IMR-90 (cell line): ENCODE measurements around the gene PRR23E. TPM values are rescaled to one million over a fixed set of nuclear protein-coding genes. Genes with fewer than 3 reads are reported as not detected.

ENCODE experiments used
- ATAC-seq: fragments of 200-7000 bp; cut with Tn5 transposase; 2 replicates; pipeline ENCODE4 v1.9.1; 2020; ENCODE audit warnings: low read depth, mild to moderate bottlenecking, moderate library complexity
- BruUV-seq: library from RNA; stranded (reverse); fragments of 400-500 nt; replicated peaks from 2 replicates; lab custom pipeline; 2021; lab: Mats Ljungman, UMichigan
- CTCF ChIA-PET: fragments of 300-600 bp; formaldehyde crosslinking; extraction: SDS; loops from one replicate; lab custom pipeline; 2021; ENCODE audit warnings: antibody characterized with exemption; lab: Yijun Ruan, JAX
- POLR2A ChIA-PET: fragments of 300-600 bp; sonication (Branson Sonifier 250); formaldehyde crosslinking; loops from one replicate; lab custom pipeline; 2022; ENCODE audit warnings: antibody characterized with exemption; ENCODE audit not compliant: unreplicated experiment; lab: Charles Lee
- DNase-seq: peaks from one replicate; pipeline ENCODE4 v3.0.0; 2013
- H2AFZ ChIP-seq: replicated peaks from 2 replicates; pipeline ENCODE3; 2013; ENCODE audit warnings: low read length, mild to moderate bottlenecking; ENCODE audit not compliant: poor library complexity
- H2AK5ac ChIP-seq: 2 replicates; pipeline ENCODE4 v1.6.1; 2013; ENCODE audit warnings: low read depth, low read length, inconsistent platforms
- H2AK9ac ChIP-seq: replicated peaks from 2 replicates; pipeline ENCODE3; 2013; ENCODE audit warnings: mild to moderate bottlenecking, low read depth, low read length, moderate library complexity; ENCODE audit not compliant: poor library complexity
- H2BK120ac ChIP-seq: 2 replicates; pipeline ENCODE4 v1.6.1; 2013; ENCODE audit warnings: low read depth, low read length, inconsistent platforms
- H2BK15ac ChIP-seq: 3 replicates; pipeline ENCODE4 v1.6.1; 2013; ENCODE audit warnings: low read depth, low read length, inconsistent platforms
- H2BK20ac ChIP-seq: 2 replicates; pipeline ENCODE4 v1.6.1; 2013; ENCODE audit warnings: low read depth, mild to moderate bottlenecking, inconsistent platforms, low read length, moderate library complexity
- H2BK5ac ChIP-seq: 2 replicates; pipeline ENCODE4 v1.6.1; 2013; ENCODE audit warnings: mild to moderate bottlenecking, low read depth, low read length, inconsistent platforms; ENCODE audit not compliant: poor library complexity, severe bottlenecking
- H3K14ac ChIP-seq: replicated peaks from 2 replicates; pipeline ENCODE4 v1.6.1; 2013; ENCODE audit warnings: low read depth, low read length, inconsistent platforms
- H3K18ac ChIP-seq: 2 replicates; pipeline ENCODE4 v1.6.1; 2013; ENCODE audit warnings: low read depth, low read length, control low read depth
- H3K23ac ChIP-seq: 2 replicates; pipeline ENCODE4 v1.6.1; 2013; ENCODE audit warnings: low read depth, low read length, inconsistent platforms
- H3K27ac ChIP-seq: 2 replicates; pipeline ENCODE4 v1.5.1; 2013; ENCODE audit warnings: mild to moderate bottlenecking, control low read depth, low read length; ENCODE audit not compliant: insufficient read depth
- H3K27me3 ChIP-seq: 2 replicates; pipeline ENCODE4 v1.6.1; 2013; ENCODE audit warnings: low read length; ENCODE audit not compliant: control insufficient read depth, insufficient read depth
- H3K36me3 ChIP-seq: 2 replicates; pipeline ENCODE4 v1.6.1; 2013; ENCODE audit warnings: low read length, mixed read lengths; ENCODE audit not compliant: control insufficient read depth, insufficient read depth
- H3K4ac ChIP-seq: 2 replicates; pipeline ENCODE4 v1.6.1; 2013; ENCODE audit warnings: low read depth, low read length, inconsistent platforms
- H3K4me1 ChIP-seq: 2 replicates; pipeline ENCODE4 v1.6.1; 2013; ENCODE audit warnings: low read length, mixed read lengths; ENCODE audit not compliant: control insufficient read depth, insufficient read depth
- H3K4me2 ChIP-seq: 2 replicates; pipeline ENCODE4 v1.6.1; 2013; ENCODE audit warnings: low read depth, mild to moderate bottlenecking, control low read depth, low read length, moderate library complexity
- H3K4me3 ChIP-seq: 2 replicates; pipeline ENCODE4 v1.5.1; 2013; ENCODE audit warnings: low read depth, mild to moderate bottlenecking, control low read depth, low read length, moderate library complexity; ENCODE audit not compliant: insufficient read depth
- H3K56ac ChIP-seq: 2 replicates; pipeline ENCODE4 v1.6.1; 2013; ENCODE audit warnings: low read length, inconsistent platforms; ENCODE audit not compliant: insufficient read depth; ENCODE audit errors: extremely low read depth
- H3K79me1 ChIP-seq, 2 experiments: 2 replicates each; pipeline ENCODE4 v1.6.1; 2013; ENCODE audit warnings: low read length in 2 of 2, inconsistent platforms in 1 of 2, low read depth in 1 of 2
- H3K9ac ChIP-seq: 2 replicates; pipeline ENCODE4 v1.6.1; 2013; ENCODE audit warnings: low read depth, low read length, control low read depth
- H3K9me1 ChIP-seq: 2 replicates; pipeline ENCODE4 v1.6.1; 2013; ENCODE audit warnings: low read length, inconsistent platforms; ENCODE audit not compliant: insufficient read depth
- H3K9me3 ChIP-seq: 2 replicates; pipeline ENCODE4 v1.6.1; 2013; ENCODE audit warnings: low read length; ENCODE audit not compliant: control insufficient read depth, insufficient read depth
- H4K20me1 ChIP-seq: 2 replicates; pipeline ENCODE4 v1.6.1; 2013; ENCODE audit warnings: low read length, inconsistent platforms; ENCODE audit not compliant: insufficient read depth
- H4K5ac ChIP-seq: 2 replicates; pipeline ENCODE4 v1.6.1; 2013; ENCODE audit warnings: mild to moderate bottlenecking, low read depth, low read length, control low read depth
- H4K8ac ChIP-seq, 2 experiments: 2 replicates each; pipeline ENCODE4 v1.6.1; 2013; ENCODE audit warnings: low read depth in 2 of 2, low read length in 2 of 2, control low read depth in 1 of 2, inconsistent platforms in 1 of 2
- H4K91ac ChIP-seq: 2 replicates; pipeline ENCODE4 v1.6.1; 2013; ENCODE audit warnings: low read depth, low read length, inconsistent platforms; ENCODE audit not compliant: insufficient read depth
- BHLHE40 ChIP-seq: fragments of 150-350 bp; IDR thresholded peaks from 2 replicates; pipeline ENCODE4 v1.6.1; 2016; ENCODE audit warnings: mild to moderate bottlenecking, low read depth, low read length
- CEBPB ChIP-seq: IDR thresholded peaks from 2 replicates; pipeline ENCODE4 v1.6.1; 2012; ENCODE audit warnings: low read depth, low read length, improper control_type of control experiment
- CHD1 ChIP-seq: IDR thresholded peaks from 2 replicates; pipeline ENCODE4 v1.6.1; 2012; ENCODE audit warnings: low read depth, low read length, improper control_type of control experiment
- FOS ChIP-seq: fragments of 150-350 bp; IDR thresholded peaks from 2 replicates; pipeline ENCODE4 v1.6.1; 2016; ENCODE audit warnings: low read depth, low read length
- MAFK ChIP-seq: IDR thresholded peaks from 2 replicates; pipeline ENCODE4 v1.6.1; 2012; ENCODE audit warnings: low read depth, low read length, improper control_type of control experiment
- MAZ ChIP-seq: IDR thresholded peaks from 2 replicates; pipeline ENCODE4 v1.6.1; 2012; ENCODE audit warnings: low read depth, mild to moderate bottlenecking, low read length, improper control_type of control experiment, moderate library complexity, borderline replicate concordance
- MXI1 ChIP-seq: IDR thresholded peaks from 2 replicates; pipeline ENCODE4 v1.6.1; 2012; ENCODE audit warnings: low read depth, mild to moderate bottlenecking, low read length, moderate library complexity, borderline replicate concordance
- NFE2L2 ChIP-seq: fragments of 150-350 bp; IDR thresholded peaks from 2 replicates; pipeline ENCODE4 v1.6.1; 2016; ENCODE audit warnings: low read depth, mild to moderate bottlenecking, low read length
- POLR2A ChIP-seq: IDR thresholded peaks from 2 replicates; pipeline ENCODE4 v1.6.1; 2012; ENCODE audit warnings: mild to moderate bottlenecking, low read depth, low read length
- RAD21 ChIP-seq: IDR thresholded peaks from 2 replicates; pipeline ENCODE4 v1.6.1; 2012; ENCODE audit warnings: low read length, improper control_type of control experiment
- RCOR1 ChIP-seq: IDR thresholded peaks from 2 replicates; pipeline ENCODE4 v1.6.1; 2012; ENCODE audit warnings: mild to moderate bottlenecking, low read length, improper control_type of control experiment; ENCODE audit not compliant: insufficient replicate concordance
- RFX5 ChIP-seq: IDR thresholded peaks from 2 replicates; pipeline ENCODE4 v1.8.0; 2012; ENCODE audit warnings: low read depth, mild to moderate bottlenecking, low read length, moderate library complexity
- SMC3 ChIP-seq: fragments of 150-350 bp; IDR thresholded peaks from 2 replicates; pipeline ENCODE4 v1.6.1; 2016; ENCODE audit warnings: low read depth, mild to moderate bottlenecking, antibody characterized with exemption, low read length, moderate library complexity
- WGBS, 2 experiments: methylation state at CpG; one replicate each; pipeline versions ENCODE4 v1.1.5 to v1.1.7; 2013; ENCODE audit warnings: missing lambda C conversion rate in 2 of 2; ENCODE audit not compliant: insufficient read length in 1 of 2; ENCODE audit errors: extremely low coverage in 2 of 2; 5-methylcytosine and 5-hydroxymethylcytosine counted together
- dilution Hi-C: fragments of 300-500 bp; cut with HindIII; formaldehyde crosslinking; loops from one replicate; pipeline ENCODE4 v1.14.3; 2018; ENCODE audit warnings: low sequenced_read_pairs; ENCODE audit not compliant: unreplicated experiment
- in situ Hi-C: fragments of 300-500 bp; cut with MboI; formaldehyde crosslinking; loops from 3 replicates; pipeline ENCODE4 v1.14.3; 2019; ENCODE audit warnings: low sequenced_read_pairs, inconsistent platforms, mixed read lengths
- intact Hi-C: fragments of 100-400 bp; cut with micrococcal nuclease; formaldehyde crosslinking; loops from 2 replicates; pipeline ENCODE4 v1.10.0; 2022
- polyA plus RNA-seq, 3 experiments: library from polyadenylated mRNA; depleted of rRNA; stranded (reverse); fragments of >200 nt; gene quantifications; 2 replicates each; pipeline ENCODE4 v1.2.3, GENCODE V29; 2012; ENCODE audit warnings: low replicate concordance in 1 of 3
- total RNA-seq: library from RNA; depleted of rRNA; stranded (reverse); fragments of >200 nt; gene quantifications from 2 replicates; pipeline ENCODE4 v1.2.3, GENCODE V29; 2012
- TF ChIP-seq, protein P1 (sequence below): conservative IDR thresholded peaks from 2 replicates; pipeline ENCODE4 v1.5.1; 2012; ENCODE audit warnings: mild to moderate bottlenecking, low read depth, low read length, improper control_type of control experiment
- TF ChIP-seq, protein P2 (sequence below): fragments of 150-350 bp; IDR thresholded peaks from 2 replicates; pipeline ENCODE4 v1.6.1; 2017; ENCODE audit warnings: mild to moderate bottlenecking, antibody characterized with exemption, low read length, low read depth
- TF ChIP-seq, protein P3 (sequence below): fragments of 150-350 bp; IDR thresholded peaks from 2 replicates; pipeline ENCODE4 v1.6.1; 2016; ENCODE audit warnings: low read depth, mild to moderate bottlenecking, low read length, moderate library complexity, borderline replicate concordance

PRR23E gene
- total and polyA plus RNA-seq, 2 of the 4 experiments (the other 2 are of a cell fraction), result not detected

DNA sequence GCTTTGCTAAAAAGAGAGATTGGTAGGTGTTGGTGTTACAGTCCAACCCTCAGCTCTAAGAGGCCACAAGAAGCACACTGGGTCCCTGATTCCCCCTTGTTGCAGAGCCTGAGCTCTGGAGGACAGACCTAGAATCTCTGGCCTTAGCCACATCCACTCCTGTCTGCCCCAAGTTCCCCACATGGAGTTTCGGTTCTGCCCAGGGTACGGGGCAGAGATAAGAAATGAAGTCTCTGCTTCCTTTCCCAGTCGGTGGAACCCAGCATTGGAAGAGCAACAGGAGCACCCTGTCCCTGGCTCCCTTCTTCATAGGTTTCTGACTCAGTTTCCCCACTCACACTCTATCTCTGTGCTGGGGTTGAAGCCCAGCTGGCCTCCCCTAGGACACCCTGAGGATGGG is 13.2 kb downstream of the PRR23E start:
- Histone ChIP-seq H2AFZ (no peak overlapping the region), H2BK5ac (no peak overlapping the region), H3K9ac (no peak overlapping the region), H2AK5ac (no peak overlapping the region), H4K5ac (no peak overlapping the region), H3K9me3 (no peaks in the 10 kb centered on the region), H3K23ac (no peak overlapping the region), H3K14ac (no peak overlapping the region), H3K27me3 (peaks cover 3% of the 10 kb centered on the region), H4K91ac (no peak overlapping the region), H3K4me1 (no peaks in the 10 kb centered on the region), H2AK9ac (no peak overlapping the region), H2BK20ac (no peak overlapping the region), H3K79me1 (no peaks in the 10 kb centered on the region), H4K20me1 (no peaks in the 10 kb centered on the region), H3K4me2 (no peak overlapping the region), H3K27ac (no peak overlapping the region), H3K4ac (no peak overlapping the region), H3K9me1 (no peaks in the 10 kb centered on the region), H2BK120ac (no peak overlapping the region), H3K36me3 (no peaks in the 10 kb centered on the region), H4K8ac (no peak overlapping the region), H3K4me3 (no peak overlapping the region), H2BK15ac (no peak overlapping the region), H3K56ac (no peak overlapping the region), H3K18ac (no peak overlapping the region)
- ATAC-seq (no peak), DNase-seq (no peak)
- ChIA-PET POLR2A (no interaction called here), CTCF (no interaction called here)
- in situ Hi-C loops, result no loop called here
- no CpG with 5 or more reads among the region's 3 CpGs for WGBS, 2 experiments
- TF ChIP-seq, protein P1, sequence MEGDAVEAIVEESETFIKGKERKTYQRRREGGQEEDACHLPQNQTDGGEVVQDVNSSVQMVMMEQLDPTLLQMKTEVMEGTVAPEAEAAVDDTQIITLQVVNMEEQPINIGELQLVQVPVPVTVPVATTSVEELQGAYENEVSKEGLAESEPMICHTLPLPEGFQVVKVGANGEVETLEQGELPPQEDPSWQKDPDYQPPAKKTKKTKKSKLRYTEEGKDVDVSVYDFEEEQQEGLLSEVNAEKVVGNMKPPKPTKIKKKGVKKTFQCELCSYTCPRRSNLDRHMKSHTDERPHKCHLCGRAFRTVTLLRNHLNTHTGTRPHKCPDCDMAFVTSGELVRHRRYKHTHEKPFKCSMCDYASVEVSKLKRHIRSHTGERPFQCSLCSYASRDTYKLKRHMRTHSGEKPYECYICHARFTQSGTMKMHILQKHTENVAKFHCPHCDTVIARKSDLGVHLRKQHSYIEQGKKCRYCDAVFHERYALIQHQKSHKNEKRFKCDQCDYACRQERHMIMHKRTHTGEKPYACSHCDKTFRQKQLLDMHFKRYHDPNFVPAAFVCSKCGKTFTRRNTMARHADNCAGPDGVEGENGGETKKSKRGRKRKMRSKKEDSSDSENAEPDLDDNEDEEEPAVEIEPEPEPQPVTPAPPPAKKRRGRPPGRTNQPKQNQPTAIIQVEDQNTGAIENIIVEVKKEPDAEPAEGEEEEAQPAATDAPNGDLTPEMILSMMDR, result no peak
- TF ChIP-seq SMC3, result no peak
- TF ChIP-seq CEBPB, result no peak
- TF ChIP-seq BHLHE40, result no peak
- no peak for TF ChIP-seq RAD21
- TF ChIP-seq MAZ, result no peak
- TF ChIP-seq RCOR1, result no peak
- TF ChIP-seq, protein P2, sequence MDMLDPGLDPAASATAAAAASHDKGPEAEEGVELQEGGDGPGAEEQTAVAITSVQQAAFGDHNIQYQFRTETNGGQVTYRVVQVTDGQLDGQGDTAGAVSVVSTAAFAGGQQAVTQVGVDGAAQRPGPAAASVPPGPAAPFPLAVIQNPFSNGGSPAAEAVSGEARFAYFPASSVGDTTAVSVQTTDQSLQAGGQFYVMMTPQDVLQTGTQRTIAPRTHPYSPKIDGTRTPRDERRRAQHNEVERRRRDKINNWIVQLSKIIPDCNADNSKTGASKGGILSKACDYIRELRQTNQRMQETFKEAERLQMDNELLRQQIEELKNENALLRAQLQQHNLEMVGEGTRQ, result no peak
- TF ChIP-seq, protein P3, sequence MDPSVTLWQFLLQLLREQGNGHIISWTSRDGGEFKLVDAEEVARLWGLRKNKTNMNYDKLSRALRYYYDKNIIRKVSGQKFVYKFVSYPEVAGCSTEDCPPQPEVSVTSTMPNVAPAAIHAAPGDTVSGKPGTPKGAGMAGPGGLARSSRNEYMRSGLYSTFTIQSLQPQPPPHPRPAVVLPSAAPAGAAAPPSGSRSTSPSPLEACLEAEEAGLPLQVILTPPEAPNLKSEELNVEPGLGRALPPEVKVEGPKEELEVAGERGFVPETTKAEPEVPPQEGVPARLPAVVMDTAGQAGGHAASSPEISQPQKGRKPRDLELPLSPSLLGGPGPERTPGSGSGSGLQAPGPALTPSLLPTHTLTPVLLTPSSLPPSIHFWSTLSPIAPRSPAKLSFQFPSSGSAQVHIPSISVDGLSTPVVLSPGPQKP, result no peak
- TF ChIP-seq CHD1, result no peak
- no peak for TF ChIP-seq FOS
- TF ChIP-seq MAFK, result no peak
- no peak for TF ChIP-seq POLR2A
- no peak for TF ChIP-seq NFE2L2
- no peak for TF ChIP-seq MXI1
- TF ChIP-seq RFX5, result no peak
- no TSS peak for BruUV-seq
- intact Hi-C loops, result no loop called here
- dilution Hi-C loops, result no loop called here
